C4-2B (cell line): ENCODE measurements around the gene ANKRD11.

Experiments used
- ZFX ChIP-seq: fragments of 450-650 bp; IDR thresholded peaks from 2 replicates; pipeline ENCODE4 v1.6.1; 2017
- TF ChIP-seq, protein P1 (sequence below): fragments of 450-650 bp; conservative IDR thresholded peaks from 2 replicates; pipeline ENCODE4 v1.5.1; 2017; ENCODE audit warnings: mild to moderate bottlenecking

- TF ChIP-seq, protein P1, sequence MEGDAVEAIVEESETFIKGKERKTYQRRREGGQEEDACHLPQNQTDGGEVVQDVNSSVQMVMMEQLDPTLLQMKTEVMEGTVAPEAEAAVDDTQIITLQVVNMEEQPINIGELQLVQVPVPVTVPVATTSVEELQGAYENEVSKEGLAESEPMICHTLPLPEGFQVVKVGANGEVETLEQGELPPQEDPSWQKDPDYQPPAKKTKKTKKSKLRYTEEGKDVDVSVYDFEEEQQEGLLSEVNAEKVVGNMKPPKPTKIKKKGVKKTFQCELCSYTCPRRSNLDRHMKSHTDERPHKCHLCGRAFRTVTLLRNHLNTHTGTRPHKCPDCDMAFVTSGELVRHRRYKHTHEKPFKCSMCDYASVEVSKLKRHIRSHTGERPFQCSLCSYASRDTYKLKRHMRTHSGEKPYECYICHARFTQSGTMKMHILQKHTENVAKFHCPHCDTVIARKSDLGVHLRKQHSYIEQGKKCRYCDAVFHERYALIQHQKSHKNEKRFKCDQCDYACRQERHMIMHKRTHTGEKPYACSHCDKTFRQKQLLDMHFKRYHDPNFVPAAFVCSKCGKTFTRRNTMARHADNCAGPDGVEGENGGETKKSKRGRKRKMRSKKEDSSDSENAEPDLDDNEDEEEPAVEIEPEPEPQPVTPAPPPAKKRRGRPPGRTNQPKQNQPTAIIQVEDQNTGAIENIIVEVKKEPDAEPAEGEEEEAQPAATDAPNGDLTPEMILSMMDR = no peak
- no peak for TF ChIP-seq ZFX
These were observed 4.6 kb downstream of the ANKRD11 start for GRCh38 chr16:89485701-89486246.
